Gastroesophageal sphincter (tissue), 4 donors: ENCODE data around the gene DOK7. TPM values are rescaled to one million over a fixed set of nuclear protein-coding genes. Genes with fewer than 3 reads are reported as not detected.

Source experiments
- ATAC-seq: fragments of 150-250 bp; one replicate; pipeline ENCODE4 v1.9.1; 2016; ENCODE audit warnings: mild to moderate bottlenecking, moderate library complexity
- H3K27ac ChIP-seq, 4 donors: fragments of 200-600 bp; sonication (generic) in 3 of 4; 1 replicate in 3 of 4; 2 replicates in 1 of 4; pipeline ENCODE4 v1.5.1; 2016 to 2019
- H3K27me3 ChIP-seq: fragments of 200-600 bp; sonication (generic); one replicate; pipeline ENCODE4 v1.5.1; 2019
- H3K36me3 ChIP-seq, 2 donors: fragments of 200-600 bp; sonication (generic); one replicate each; pipeline ENCODE4 v1.5.1; 2019; ENCODE audit warnings: control low read depth in 1 of 2
- H3K4me1 ChIP-seq, 3 donors: fragments of 200-600 bp; sonication (generic); 1 replicate in 2 of 3; 2 replicates in 1 of 3; pipeline ENCODE4 v1.5.1; 2016 to 2019; ENCODE audit warnings: control low read depth in 2 of 3
- H3K4me3 ChIP-seq, 2 donors: fragments of 200-600 bp; sonication (generic); one replicate each; pipeline ENCODE4 v1.5.1; 2019; ENCODE audit warnings: mild to moderate bottlenecking in 1 of 2, moderate library complexity in 1 of 2
- H3K9me3 ChIP-seq, 3 donors: fragments of 200-600 bp; sonication (generic); one replicate each; pipeline ENCODE4 v1.5.1; 2017 to 2019; ENCODE audit warnings: control low read depth in 2 of 3
- EP300 ChIP-seq: sonication (generic); formaldehyde crosslinking; IDR thresholded peaks from one replicate; pipeline ENCODE4 v1.6.1; 2017; ENCODE audit warnings: antibody characterized with exemption, mild to moderate bottlenecking
- POLR2A ChIP-seq, 2 donors: fragments of 450-650 bp; IDR thresholded peaks; one replicate each; pipeline ENCODE4 v1.6.1; 2017; ENCODE audit warnings: antibody characterized with exemption in 2 of 2, mild to moderate bottlenecking in 2 of 2, moderate library complexity in 1 of 2
- POLR2AphosphoS5 ChIP-seq: sonication (generic); formaldehyde crosslinking; IDR thresholded peaks from one replicate; pipeline ENCODE4 v1.6.1; 2017; ENCODE audit warnings: antibody characterized with exemption
- WGBS, 2 donors: methylation state at CpG; one replicate each; pipeline ENCODE4 v1.1.5; 2018; ENCODE audit warnings: low coverage in 1 of 2; 5-methylcytosine and 5-hydroxymethylcytosine counted together
- total RNA-seq, 4 donors: library from RNA; depleted of rRNA; stranded (reverse); fragments of >200 nt; gene quantifications; one replicate each; pipeline ENCODE4 v1.1.0, GENCODE V29; 2016
- TF ChIP-seq, protein P1 (sequence below), 4 experiments: fragments of 200-600 bp in 2 of 4; fragments of 450-650 bp in 2 of 4; sonication (generic) in 1 of 4; IDR thresholded peaks; one replicate each; pipeline ENCODE4 v1.5.1; 2017 to 2019; ENCODE audit warnings: antibody characterized with exemption in 4 of 4, mild to moderate bottlenecking in 2 of 4, moderate library complexity in 2 of 4

Gene DOK7
- total RNA-seq, 4 donors from 2014 or later: 0.32 to 5.3 (median 2.8) TPM

DNA sequence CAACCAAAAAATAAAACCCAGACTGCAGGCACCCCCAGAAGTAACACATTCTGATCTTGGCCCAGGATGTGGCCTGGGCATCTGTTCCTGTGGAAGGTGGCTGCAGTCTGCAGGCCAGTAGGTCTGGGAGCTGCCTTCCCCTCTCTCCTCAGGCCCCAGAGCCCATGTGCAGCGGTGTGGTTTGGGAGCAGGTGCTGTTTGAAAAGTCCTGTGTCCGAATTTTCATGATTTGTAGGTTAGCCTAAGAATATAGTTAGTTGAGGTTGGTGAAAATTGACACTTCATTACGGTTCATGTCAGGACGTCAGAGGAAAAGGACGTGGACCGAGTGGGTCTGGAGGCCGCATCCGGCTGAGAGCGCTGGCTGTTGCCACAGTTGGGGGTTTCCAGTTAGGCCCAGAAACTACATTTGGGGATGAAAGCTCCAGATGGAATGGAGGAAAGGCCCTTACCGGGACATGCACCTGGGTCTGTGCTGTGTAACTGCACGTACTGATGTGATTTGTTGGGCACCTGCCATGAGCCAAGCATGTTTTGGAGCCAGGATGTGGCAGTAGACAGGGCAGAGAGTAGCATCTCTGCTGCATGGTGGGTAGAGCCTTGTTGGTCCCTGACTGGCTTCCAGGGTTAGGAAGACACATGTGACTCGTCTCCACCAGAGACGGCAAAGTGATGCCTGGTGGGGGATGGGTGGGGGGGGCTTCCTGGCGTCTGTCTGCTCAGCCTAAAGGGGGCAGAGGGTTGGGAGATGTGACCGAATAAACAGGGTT lies 43.1 kb upstream of the DOK7 start:
- Histone ChIP-seq H3K9me3 (no peaks in the 10 kb centered on the region), H3K27ac (no peak overlapping the region), H3K27me3 (no peaks in the 10 kb centered on the region), H3K36me3 (peaks cover 0 to 96% of the 10 kb centered on the region in 2 donors), H3K4me1 (no peaks in the 10 kb centered on the region), H3K4me3 (no peak overlapping the region)
- no peak for ATAC-seq
- TF ChIP-seq, protein P1, sequence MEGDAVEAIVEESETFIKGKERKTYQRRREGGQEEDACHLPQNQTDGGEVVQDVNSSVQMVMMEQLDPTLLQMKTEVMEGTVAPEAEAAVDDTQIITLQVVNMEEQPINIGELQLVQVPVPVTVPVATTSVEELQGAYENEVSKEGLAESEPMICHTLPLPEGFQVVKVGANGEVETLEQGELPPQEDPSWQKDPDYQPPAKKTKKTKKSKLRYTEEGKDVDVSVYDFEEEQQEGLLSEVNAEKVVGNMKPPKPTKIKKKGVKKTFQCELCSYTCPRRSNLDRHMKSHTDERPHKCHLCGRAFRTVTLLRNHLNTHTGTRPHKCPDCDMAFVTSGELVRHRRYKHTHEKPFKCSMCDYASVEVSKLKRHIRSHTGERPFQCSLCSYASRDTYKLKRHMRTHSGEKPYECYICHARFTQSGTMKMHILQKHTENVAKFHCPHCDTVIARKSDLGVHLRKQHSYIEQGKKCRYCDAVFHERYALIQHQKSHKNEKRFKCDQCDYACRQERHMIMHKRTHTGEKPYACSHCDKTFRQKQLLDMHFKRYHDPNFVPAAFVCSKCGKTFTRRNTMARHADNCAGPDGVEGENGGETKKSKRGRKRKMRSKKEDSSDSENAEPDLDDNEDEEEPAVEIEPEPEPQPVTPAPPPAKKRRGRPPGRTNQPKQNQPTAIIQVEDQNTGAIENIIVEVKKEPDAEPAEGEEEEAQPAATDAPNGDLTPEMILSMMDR (IDR thresholded peaks at IDR 0.05): no peak
- TF ChIP-seq POLR2A (IDR thresholded peaks at IDR 0.05) (no peak), EP300 (no peak), POLR2AphosphoS5 (no peak)
- 82 to 87% methylated on average over 3 to 14 of the region's 15 CpGs for WGBS, 2 donors

DNA sequence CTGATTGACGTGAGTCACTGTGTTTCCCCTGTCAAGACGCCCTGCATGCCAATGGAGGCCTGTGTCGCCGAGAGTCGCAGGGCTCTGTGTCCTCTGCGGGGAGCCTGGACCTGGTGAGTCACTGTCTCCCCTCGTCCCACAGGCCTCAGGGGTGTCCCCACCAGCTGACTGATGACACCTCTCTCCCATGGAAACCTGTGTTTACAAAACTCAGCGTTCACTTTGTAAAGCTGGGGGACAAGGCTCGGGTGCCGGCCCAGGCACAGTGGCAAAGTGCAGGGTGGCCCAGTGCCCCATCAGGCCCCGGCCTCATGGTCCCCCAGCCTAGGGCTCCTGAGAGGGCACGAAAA lies 42.5 kb upstream of the DOK7 start:
- Histone ChIP-seq H3K9me3 (no peaks in the 10 kb centered on the region), H3K36me3 (peaks cover 0 to 95% of the 10 kb centered on the region in 2 donors)
- 74% methylated on average over 3 of the region's 12 CpGs; no CpG with 5 or more reads in 1 of the 2 donors for WGBS, 2 donors

DNA sequence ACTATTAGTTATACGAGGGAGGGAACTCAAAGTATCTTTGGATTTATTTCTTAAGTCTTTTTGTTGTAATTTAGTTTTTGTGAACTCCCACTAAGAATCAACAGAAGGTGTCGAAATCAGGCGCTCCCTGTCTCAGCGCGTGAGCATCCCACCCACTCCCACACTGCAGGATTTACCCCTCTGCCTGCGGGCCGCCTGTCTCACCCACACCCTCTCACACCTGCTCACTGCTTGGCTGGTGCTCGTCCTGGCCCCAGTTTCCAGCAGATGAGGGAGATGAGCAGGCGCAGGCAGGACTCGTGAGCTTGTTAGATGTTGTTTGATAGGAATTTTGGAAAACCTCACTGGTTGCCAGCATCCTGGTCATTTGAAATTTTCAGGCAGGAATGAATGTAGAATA lies 42.1 kb upstream of the DOK7 start:
- no peaks in the 10 kb centered on the region for H3K27me3 ChIP-seq
- no peaks in the 10 kb centered on the region for H3K4me1 ChIP-seq
- no peaks in the 10 kb centered on the region for H3K9me3 ChIP-seq
- TF ChIP-seq POLR2AphosphoS5 (no peak), EP300 (no peak), POLR2A (IDR thresholded peaks at IDR 0.05) (no peak)
- TF ChIP-seq, protein P1 (IDR thresholded peaks at IDR 0.05): no peak
- WGBS, 2 donors: 80 to 90% methylated on average over 1 to 8 of the region's 10 CpGs
- H3K4me3 ChIP-seq: no peak overlapping the region
- peaks cover 0 to 92% of the 10 kb centered on the region in 2 donors for H3K36me3 ChIP-seq
- no peak for ATAC-seq
- H3K27ac ChIP-seq: no peak overlapping the region

More for the DNA sequence above, 42.5 kb upstream of the DOK7 start:
- Histone ChIP-seq H3K27ac (no peak overlapping the region), H3K4me3 (no peak overlapping the region), H3K27me3 (no peaks in the 10 kb centered on the region), H3K4me1 (no peaks in the 10 kb centered on the region)
- ATAC-seq: no peak
- no peak for TF ChIP-seq POLR2A (IDR thresholded peaks at IDR 0.05)
- TF ChIP-seq POLR2AphosphoS5: no peak
- TF ChIP-seq, protein P1 (IDR thresholded peaks at IDR 0.05): no peak
- no peak for TF ChIP-seq EP300

DNA sequence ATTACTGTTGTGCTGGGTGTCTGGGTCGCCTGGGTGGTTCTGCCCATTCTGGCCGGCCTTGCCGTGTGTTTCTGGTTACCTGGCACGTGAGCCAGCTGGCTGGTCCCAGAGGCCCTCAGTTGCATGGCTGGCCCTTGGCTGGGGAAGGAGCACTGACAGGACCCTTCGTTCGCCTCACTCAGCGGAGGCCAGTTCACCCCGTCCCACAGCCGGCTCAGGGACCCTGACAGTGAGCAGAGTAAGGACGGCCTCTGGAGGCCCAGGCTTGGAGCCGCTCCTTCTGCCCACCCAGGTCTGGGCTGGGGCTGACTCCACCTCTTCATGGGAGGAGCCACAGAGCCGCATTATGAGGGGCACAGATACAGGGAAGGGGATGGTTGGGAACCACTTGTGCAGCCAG lies 41.6 kb upstream of the DOK7 start:
- H3K4me3 ChIP-seq: no peak overlapping the region
- no peak overlapping the region for H3K27ac ChIP-seq
- H3K4me1 ChIP-seq: no peaks in the 10 kb centered on the region
- H3K9me3 ChIP-seq: no peaks in the 10 kb centered on the region
- TF ChIP-seq, protein P1 (IDR thresholded peaks at IDR 0.05): no peak
- no peak for TF ChIP-seq EP300
- TF ChIP-seq POLR2AphosphoS5: no peak
- TF ChIP-seq POLR2A (IDR thresholded peaks at IDR 0.05): no peak
- peaks cover 0 to 90% of the 10 kb centered on the region in 2 donors for H3K36me3 ChIP-seq
- H3K27me3 ChIP-seq: no peaks in the 10 kb centered on the region
- 60% methylated on average over 1 of the region's 12 CpGs; no CpG with 5 or more reads in 1 of the 2 donors for WGBS, 2 donors
- ATAC-seq: no peak

DNA sequence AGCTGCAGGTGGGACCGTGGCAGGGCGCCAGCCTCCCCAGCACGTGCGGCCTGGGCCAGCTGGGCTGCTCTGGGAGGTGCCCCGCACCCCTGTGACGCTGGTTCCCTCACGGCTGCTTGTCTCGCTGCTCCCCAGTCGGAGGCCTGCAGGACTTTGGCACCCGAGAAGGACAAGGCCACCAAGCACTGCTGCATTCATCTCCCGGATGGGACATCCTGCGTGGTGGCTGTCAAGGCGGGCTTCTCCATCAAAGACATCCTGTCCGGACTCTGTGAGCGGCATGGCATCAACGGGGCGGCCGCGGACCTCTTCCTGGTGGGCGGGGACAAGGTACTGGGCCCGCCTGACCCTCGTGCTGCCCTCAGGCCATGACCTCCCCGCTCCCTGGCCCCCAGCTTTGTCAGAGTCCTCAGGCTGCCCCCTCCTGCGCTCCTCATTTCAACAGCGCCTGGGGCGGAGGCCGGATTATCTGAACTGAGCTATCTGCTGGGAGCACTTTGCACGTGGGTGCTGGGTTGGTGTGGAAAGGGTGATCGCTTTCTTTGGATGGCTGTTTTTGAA lies 40.8 kb upstream of the DOK7 start:
- H3K27ac ChIP-seq: no peak overlapping the region
- TF ChIP-seq POLR2A (IDR thresholded peaks at IDR 0.05) (no peak), POLR2AphosphoS5 (no peak), EP300 (no peak)
- TF ChIP-seq, protein P1 (IDR thresholded peaks at IDR 0.05): no peak
- no peaks in the 10 kb centered on the region for H3K27me3 ChIP-seq
- no peaks in the 10 kb centered on the region for H3K9me3 ChIP-seq
- WGBS, 2 donors: 81 to 84% methylated on average over 5 to 8 of the region's 29 CpGs
- no peak overlapping the region for H3K4me3 ChIP-seq
- no peaks in the 10 kb centered on the region for H3K4me1 ChIP-seq
- ATAC-seq: no peak
- H3K36me3 ChIP-seq: peaks cover 0 to 89% of the 10 kb centered on the region in 2 donors
